Small intestine (tissue), 7 donors: ENCODE measurements around the gene NRBF2. TPM values are rescaled to one million over a fixed set of nuclear protein-coding genes. Genes with fewer than 3 reads are reported as not detected.
"Not testable (repeated sequence)": the region's sequence is repeated elsewhere in the genome, so short reads cannot be mapped to it uniquely, and the experiment has no call there.

Source experiments
- DNase-seq, 2 donors: peaks; one replicate each; pipeline versions ENCODE4 v3.0.0 to v3.0.0-alpha.2; 2013
- FAIRE-seq: peaks from 2 replicates; lab custom pipeline; 2012; peaks lifted over from hg19 to GRCh38; lab: Jason Lieb, UNC
- H3K27ac ChIP-seq, 3 donors: one replicate each; pipeline ENCODE4 v1.5.1; 2013; ENCODE audit warnings: low read length in 2 of 3, mild to moderate bottlenecking in 2 of 3, control low read depth in 1 of 3, inconsistent platforms in 1 of 3, low read depth in 1 of 3, moderate library complexity in 1 of 3
- H3K27me3 ChIP-seq, 3 donors: one replicate each; pipeline ENCODE4 v1.6.1; 2013; ENCODE audit warnings: low read length in 3 of 3, inconsistent platforms in 1 of 3; ENCODE audit not compliant: control insufficient read depth in 3 of 3, insufficient read depth in 3 of 3
- H3K36me3 ChIP-seq, 3 donors: one replicate each; pipeline ENCODE4 v1.6.1; 2013; ENCODE audit warnings: low read length in 3 of 3, inconsistent platforms in 1 of 3, low read depth in 1 of 3, mild to moderate bottlenecking in 1 of 3, moderate library complexity in 1 of 3; ENCODE audit not compliant: control insufficient read depth in 3 of 3, insufficient read depth in 2 of 3
- H3K4me1 ChIP-seq, 3 donors: one replicate each; pipeline ENCODE4 v1.6.1; 2013; ENCODE audit warnings: low read length in 2 of 3, inconsistent platforms in 1 of 3, low read depth in 1 of 3, mild to moderate bottlenecking in 1 of 3, moderate library complexity in 1 of 3; ENCODE audit not compliant: control insufficient read depth in 3 of 3, insufficient read depth in 2 of 3
- H3K4me3 ChIP-seq, 3 donors: one replicate each; pipeline ENCODE4 v1.5.1; 2013; ENCODE audit warnings: low read length in 3 of 3, control low read depth in 1 of 3, inconsistent platforms in 1 of 3, low read depth in 1 of 3, mild to moderate bottlenecking in 1 of 3, moderate library complexity in 1 of 3
- H3K9me3 ChIP-seq, 2 donors: one replicate each; pipeline ENCODE4 v1.6.1; 2013; ENCODE audit warnings: low read depth in 1 of 2, low read length in 1 of 2; ENCODE audit not compliant: control insufficient read depth in 2 of 2, insufficient read depth in 1 of 2
- WGBS, 3 donors: extraction: QIAGEN DNeasy Blood & Tissue Kit; methylation state at CpG; one replicate each; pipeline ENCODE4 v1.1.7; 2013; 5-methylcytosine and 5-hydroxymethylcytosine counted together
- polyA plus RNA-seq, 4 donors: library from polyadenylated mRNA; stranded (reverse) in 3 of 4; unstranded in 1 of 4; fragments of 200-250 nt in 3 of 4; fragments of 120-200 nt in 1 of 4; gene quantifications; one replicate each; pipeline versions ENCODE4 v1.2.1 to v1.2.3, GENCODE V29; 2013
- donor health status: healthy with polysubstance abuse.
- donor health status: control.
- donor health status: control.
- donor health status: Bipolar disorder and iron deficiency.
- donor health status: healthy.

Gene NRBF2
- polyA plus RNA-seq, 4 donors: 14.4 to 40.0 (median 21.7) TPM

DNA sequence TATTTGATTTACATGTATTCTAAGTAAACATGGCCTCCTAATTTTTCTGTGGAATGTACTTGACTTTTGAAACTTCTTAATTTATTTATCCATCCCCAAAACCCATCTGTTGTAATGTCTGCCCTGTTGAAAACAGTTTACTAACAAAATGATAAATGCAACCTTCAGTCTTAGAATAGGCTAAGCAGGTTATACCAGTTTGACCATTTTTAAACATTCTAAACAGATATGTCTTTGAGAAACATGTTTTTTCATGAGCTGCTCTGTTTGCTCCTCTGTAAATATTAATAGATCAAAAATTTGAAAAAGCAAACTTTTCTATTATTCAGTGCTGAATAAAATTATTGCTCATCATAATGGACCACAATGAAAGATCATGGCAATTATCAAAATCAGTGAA is 33.4 kb upstream of the NRBF2 start:
- DNase-seq: no peak

GRCh38 chr10:63101091-63101490 is 32.0 kb upstream of the NRBF2 start:
- not testable (repeated sequence) for DNase-seq, H3K4me1 ChIP-seq, H3K27me3 ChIP-seq, H3K36me3 ChIP-seq, H3K27ac ChIP-seq, H3K9me3 ChIP-seq, H3K4me3 ChIP-seq, FAIRE-seq
- 76 to 88% (median 81%) methylated on average over 10 of the region's 10 CpGs for WGBS, 3 donors

More for the DNA sequence above, 33.4 kb upstream of the NRBF2 start:
- no peaks in the 10 kb centered on the region for H3K9me3 ChIP-seq
- no peaks in the 10 kb centered on the region for H3K4me1 ChIP-seq
- H3K4me3 ChIP-seq: no peak overlapping the region
- H3K27ac ChIP-seq: no peak overlapping the region
- no peaks in the 10 kb centered on the region for H3K36me3 ChIP-seq
- no peaks in the 10 kb centered on the region for H3K27me3 ChIP-seq
- no peak for FAIRE-seq

DNA sequence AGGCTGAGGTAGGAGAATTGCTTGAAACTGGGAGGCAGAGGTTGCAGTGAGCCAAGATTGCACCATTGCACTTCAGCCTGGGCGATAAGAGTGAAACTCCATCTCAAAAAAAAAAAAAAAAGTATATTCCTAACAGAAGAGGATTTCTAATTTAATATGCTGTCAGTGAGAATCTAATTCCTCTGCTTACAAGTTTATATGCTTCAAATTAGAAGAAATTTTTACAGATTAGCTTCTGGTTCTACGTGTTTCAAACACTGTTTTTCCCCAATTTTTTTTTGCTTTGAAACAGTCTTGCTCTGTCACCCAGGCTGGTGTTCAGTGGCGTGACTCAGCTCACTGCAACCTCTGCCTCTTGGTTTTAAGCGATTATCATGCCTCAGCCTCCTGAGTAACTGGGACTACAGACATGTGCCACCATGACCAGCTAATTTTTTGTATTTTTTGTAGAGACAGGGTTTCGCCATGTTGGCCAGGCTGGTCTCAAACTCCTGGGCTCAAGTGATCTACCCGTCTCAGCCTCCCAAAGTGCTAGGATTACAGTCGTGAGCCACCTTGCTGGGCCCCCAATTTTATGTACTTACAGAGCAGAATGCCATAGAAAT is 30.7 kb upstream of the NRBF2 start:
- not testable (repeated sequence) for H3K4me1 ChIP-seq, H3K4me3 ChIP-seq, H3K27ac ChIP-seq, FAIRE-seq, H3K36me3 ChIP-seq, H3K27me3 ChIP-seq, DNase-seq, H3K9me3 ChIP-seq
- 80 to 87% (median 84%) methylated on average over 7 of the region's 7 CpGs for WGBS, 3 donors

GRCh38 chr10:63103178-63103577 is 29.9 kb upstream of the NRBF2 start:
- H3K36me3 ChIP-seq, H3K27ac ChIP-seq, DNase-seq, H3K9me3 ChIP-seq, FAIRE-seq, H3K4me3 ChIP-seq, H3K27me3 ChIP-seq, H3K4me1 ChIP-seq: not testable (repeated sequence)
- 59 to 89% (median 68%) methylated on average over 4 of the region's 4 CpGs for WGBS, 3 donors

DNA sequence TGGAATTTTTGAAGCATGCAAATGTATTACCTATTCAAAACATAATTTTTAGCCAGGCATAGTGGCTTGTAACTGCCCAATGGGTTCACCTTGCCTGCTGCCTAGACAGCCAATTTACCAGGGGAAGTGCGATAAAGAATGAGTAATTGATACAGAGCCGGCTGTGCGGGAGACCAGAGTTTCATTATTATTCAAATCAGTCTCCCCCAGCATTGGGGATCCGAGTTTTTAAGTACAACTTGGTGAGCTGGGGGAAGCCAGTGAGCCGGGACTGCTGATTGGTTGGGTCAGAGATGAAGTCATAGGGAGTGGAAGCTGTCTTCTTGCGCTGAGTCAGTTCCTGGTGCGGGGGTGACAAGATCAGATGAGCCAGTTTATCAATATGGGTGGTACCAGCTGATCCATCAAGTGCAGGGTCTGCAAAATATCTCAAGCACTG is 29.1 kb upstream of the NRBF2 start:
- Histone ChIP-seq H3K27ac (no peak overlapping the region), H3K4me1 (no peaks in the 10 kb centered on the region), H3K27me3 (no peaks in the 10 kb centered on the region), H3K9me3 (no peaks in the 10 kb centered on the region), H3K4me3 (no peak overlapping the region), H3K36me3 (no peaks in the 10 kb centered on the region)
- no peak for DNase-seq
- 60 to 76% (median 68%) methylated on average over 7 of the region's 7 CpGs for WGBS, 3 donors
- no peak for FAIRE-seq

GRCh38 chr10:63105225-63106110 is 27.7 kb upstream of the NRBF2 start:
- DNase-seq (no peak), FAIRE-seq (no peak)
- no peaks in the 10 kb centered on the region for H3K27me3 ChIP-seq
- H3K36me3 ChIP-seq: no peaks in the 10 kb centered on the region
- H3K4me3 ChIP-seq: no peak overlapping the region
- 78 to 87% (median 85%) methylated on average over 11 of the region's 11 CpGs for WGBS, 3 donors
- H3K27ac ChIP-seq: peak overlapping the region in 1 of 3 donors; percentile 54
- H3K4me1 ChIP-seq: no peaks in the 10 kb centered on the region
- H3K9me3 ChIP-seq: no peaks in the 10 kb centered on the region

DNA sequence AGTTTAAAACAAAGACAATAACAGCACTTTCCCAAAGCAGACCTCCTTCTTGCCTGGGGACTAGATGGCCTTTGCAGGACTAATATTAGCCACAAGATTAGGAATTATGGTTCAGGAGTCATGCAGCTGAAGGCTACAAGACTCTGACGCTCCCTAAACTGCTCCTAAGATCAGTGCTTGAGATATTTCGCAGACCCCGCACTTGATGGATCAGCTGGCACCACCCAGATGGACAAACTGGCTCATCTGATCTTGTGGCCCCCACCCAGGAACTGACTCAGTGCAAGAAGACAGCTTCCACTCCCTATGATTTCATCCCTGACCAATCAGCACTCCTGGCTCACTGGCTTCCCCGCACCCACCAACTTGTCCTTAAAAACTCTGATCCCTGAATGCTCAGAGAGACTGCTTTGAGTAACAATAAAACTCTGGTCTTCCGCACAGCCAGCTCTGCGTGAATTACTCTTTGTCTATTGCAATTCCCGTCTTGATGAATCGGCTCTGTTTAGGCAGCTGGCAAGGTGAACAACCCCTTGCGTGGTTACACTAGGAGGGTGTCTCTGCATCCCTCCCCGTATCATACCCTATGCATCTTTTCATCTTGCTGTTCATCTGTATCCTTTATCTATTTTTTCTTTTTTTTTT is 26.9 kb upstream of the NRBF2 start:
- Histone ChIP-seq H3K36me3 (no peaks in the 10 kb centered on the region), H3K27ac (peak overlapping the region in 1 of 3 donors; percentile 68), H3K4me1 (no peaks in the 10 kb centered on the region), H3K9me3 (no peaks in the 10 kb centered on the region), H3K4me3 (no peak overlapping the region), H3K27me3 (no peaks in the 10 kb centered on the region)
- WGBS, 3 donors: 61 to 66% (median 65%) methylated on average over 10 of the region's 10 CpGs
- DNase-seq: no peak
- no peak for FAIRE-seq

- H3K4me1 ChIP-seq: no peaks in the 10 kb centered on the region
- DNase-seq: no peak
- H3K27ac ChIP-seq: no peak overlapping the region
- FAIRE-seq: no peak
- H3K27me3 ChIP-seq: no peaks in the 10 kb centered on the region
- H3K4me3 ChIP-seq: no peak overlapping the region
- WGBS, 3 donors: 40 to 53% (median 47%) methylated on average over 3 of the region's 3 CpGs
- no peaks in the 10 kb centered on the region for H3K36me3 ChIP-seq
- no peaks in the 10 kb centered on the region for H3K9me3 ChIP-seq
Observed at GRCh38 chr10:63107943-63108437, 25.1 kb upstream of the NRBF2 start.
